ENCODE data around the gene FGF22.
A peak's percentile ranks its signal among the peaks of the same experiment; 100 is the strongest.
"Not testable (repeated sequence)": the region's sequence is repeated elsewhere in the genome, so short reads cannot be mapped to it uniquely, and the experiment has no call there.

FGF22 gene

DNA sequence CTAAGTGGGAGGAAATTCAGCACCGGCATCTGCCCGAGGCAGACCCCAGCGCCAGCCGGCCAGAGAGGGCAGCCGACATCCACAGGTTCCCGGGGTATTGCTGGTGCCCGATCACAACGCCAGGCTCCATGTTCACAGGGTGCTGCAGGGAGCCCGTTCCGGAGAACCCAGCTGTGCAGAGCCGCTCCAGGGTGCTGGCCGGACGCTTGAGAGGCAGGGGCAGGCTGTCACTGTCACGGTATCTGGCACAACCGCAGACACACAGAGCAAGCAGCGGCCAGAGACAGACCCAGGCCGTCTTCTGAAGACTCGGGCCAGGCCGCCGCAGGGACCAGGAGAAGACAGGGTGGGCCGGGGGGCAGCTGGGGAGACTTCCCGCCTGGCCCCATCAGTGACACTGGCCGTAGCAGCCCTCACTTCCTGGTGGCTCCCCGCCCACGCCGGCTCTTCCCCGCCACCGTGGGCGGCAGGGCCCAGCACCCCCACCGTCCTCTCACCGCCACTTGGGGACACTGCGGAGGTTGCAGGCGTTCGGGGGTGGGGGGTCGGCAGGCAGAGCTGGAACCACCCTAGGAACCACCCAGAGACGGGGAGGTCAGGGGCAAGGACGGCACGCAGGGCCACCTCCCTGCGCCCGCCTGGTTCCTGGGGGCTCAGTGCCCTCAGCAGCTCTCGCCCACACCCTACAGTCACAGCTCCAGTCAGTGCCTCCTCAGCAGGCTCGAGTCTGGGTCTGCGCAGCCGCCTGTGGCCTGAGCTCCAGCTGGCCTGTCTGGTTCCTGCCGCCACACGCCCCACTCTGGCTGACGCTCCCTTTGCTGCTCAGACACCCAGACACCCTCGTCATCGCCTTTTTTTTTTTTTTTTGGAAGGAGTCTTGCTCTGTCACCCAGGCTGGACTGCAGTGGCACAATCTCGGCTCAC is 19.5 kb downstream of the FGF22 start:
- peak; percentile 38 for DNase-seq (ENCODE audit: low read depth, low spot score)

DNA sequence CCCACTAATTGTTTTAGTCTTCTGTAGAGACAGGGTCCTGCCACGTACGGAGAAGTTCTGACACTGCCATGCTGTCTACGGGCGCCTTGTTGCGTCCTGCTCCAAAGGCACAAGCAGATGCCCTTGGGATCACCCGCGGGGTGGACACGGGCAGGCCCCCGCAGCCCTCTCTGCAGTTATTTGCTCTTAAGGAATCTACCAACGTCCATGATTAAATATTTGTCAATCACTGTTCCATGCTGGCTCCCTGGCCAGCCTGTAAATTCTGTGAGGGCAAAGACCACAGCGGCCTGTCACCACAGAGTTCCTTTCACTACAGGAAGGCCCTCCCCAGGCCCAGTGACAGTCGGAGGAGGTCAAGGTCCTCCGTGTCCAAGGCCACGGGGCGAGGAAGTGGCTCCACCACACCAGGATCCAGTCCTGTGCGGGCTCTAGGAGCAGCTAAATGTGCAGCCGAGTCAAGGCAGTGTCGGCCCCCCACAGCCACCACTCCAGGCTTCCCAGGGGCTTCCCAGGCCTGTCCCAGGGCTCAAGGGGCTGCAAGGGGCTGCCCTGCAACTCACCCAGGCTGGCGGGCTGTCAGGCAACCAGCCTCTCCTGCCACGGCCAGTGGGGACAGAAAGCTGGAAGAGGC is 21.2 kb downstream of the FGF22 start:
- no peak for DNase-seq (ENCODE audit: low read depth, low spot score)

GRCh38 chr19:661427-662196 is 21.9 kb downstream of the FGF22 start:
- peak; percentile 42 for DNase-seq (ENCODE audit: low read depth, low spot score)

- peak; percentile 60 for DNase-seq (ENCODE audit: low read depth, low spot score)
These were observed 22.7 kb downstream of the FGF22 start for GRCh38 chr19:662207-662961.

DNA sequence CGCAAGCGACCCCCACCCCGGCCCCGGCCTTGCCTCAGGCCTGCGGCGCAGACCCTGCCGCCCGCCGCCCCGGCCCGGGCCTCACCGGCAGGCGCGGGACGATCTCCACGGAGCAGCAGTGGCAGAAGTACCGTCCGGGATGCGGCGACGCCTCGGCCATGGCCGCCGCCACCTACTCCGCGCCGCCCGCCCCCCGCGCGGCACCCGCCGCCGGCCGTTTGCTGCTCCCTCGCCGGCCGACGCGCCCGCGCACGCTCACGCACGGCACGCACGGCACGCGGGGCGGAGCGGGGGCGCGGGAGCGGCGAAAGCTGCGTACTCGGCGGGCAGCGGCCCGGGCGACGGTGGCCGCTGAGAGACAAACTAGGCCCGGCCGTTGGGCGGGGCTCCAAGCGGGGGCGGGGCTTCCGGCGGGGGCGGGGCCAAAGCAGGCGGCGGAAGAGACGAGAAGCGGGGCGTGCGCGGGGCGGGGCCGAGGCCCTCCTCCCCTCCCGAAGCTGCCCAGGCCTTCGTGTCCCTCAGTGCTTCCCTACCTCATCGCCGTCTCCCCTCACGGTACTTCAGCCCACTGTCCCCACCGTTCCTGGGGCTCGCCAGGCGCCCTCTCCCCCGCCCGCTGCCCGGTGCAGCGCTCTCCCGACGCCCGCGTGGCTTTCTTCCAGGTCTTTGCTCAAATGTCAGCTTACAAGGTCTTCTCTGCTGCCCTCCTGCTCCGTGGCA is 23.4 kb downstream of the FGF22 start, which contains the start of gene RNF126:
Gene RNF126 (minus strand): TSS at position 253 of the 720 bp plus-strand sequence. CDS start 93 bp downstream, at position 160.
- peak; percentile 96 for DNase-seq (ENCODE audit: low read depth, low spot score)

DNA sequence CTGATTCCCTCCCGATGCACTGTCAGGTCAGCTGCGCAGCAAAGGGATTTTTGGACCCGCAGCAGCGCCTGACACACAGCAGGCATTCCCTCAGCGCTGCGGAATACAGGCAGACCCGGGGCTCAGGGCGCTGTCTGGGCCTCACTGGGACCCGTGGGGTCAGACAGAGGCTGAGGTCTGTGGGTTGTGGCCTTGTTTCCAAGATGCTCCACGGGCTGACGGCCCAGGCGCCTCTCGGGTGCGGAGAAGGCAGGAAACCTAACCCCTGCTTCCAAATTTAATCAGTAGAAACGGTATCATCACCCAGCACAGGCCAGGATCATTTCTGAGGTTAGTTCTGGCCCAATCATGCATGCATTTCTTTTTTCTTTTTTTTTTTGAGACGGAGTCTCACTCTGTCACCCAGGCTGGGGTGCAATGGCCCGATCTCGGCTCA is 24.0 kb downstream of the FGF22 start:
- DNase-seq (ENCODE audit: low read depth, low spot score), result no peak

- DNase-seq (ENCODE audit: low read depth, low spot score), result peak; percentile 93
These were observed 25.3 kb downstream of the FGF22 start for GRCh38 chr19:664913-665443.

DNA sequence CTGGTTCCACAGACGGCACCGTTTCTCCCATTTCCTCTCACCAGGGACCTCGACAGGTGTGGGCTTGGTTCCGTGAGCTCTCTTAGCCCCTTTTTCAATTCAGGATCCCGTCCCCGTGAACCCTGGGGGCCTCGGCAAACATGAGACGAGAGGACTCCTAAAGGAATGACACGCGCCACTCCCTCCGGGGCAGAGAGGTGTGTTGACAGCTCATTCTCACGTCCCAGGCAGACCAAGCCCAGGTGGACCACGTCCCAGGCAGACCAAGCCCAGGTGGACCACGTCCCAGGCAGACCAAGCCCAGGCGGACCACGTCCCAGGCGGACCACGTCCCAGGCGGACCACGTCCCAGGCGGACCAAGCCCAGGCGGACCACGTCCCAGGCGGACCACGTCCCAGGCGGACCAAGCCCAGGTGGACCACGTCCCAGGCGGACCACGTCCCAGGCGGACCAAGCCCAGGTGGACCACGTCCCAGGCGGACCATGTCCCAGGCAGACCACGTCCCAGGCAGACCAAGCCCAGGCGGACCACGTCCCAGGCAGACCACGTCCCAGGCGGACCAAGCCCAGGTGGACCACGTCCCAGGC is 27.4 kb downstream of the FGF22 start:
- not testable (repeated sequence) for DNase-seq (ENCODE audit: low read depth, low spot score)

GRCh38 chr19:668675-669434 is 29.2 kb downstream of the FGF22 start:
- peak; percentile 20 for DNase-seq (ENCODE audit: low read depth, low spot score)

GRCh38 chr19:670609-671075 is 31.0 kb downstream of the FGF22 start:
- no peak for DNase-seq (ENCODE audit: low read depth, low spot score)

- no peak for DNase-seq (ENCODE audit: low read depth, low spot score)
These were observed 34.8 kb downstream of the FGF22 start for GRCh38 chr19:674282-675151.

GRCh38 chr19:676007-676338 is 36.3 kb downstream of the FGF22 start:
- no peak for DNase-seq (ENCODE audit: low read depth, low spot score)

- DNase-seq (ENCODE audit: low read depth, low spot score), result peak; percentile 69
These were observed 36.8 kb downstream of the FGF22 start, which contains the start of gene FSTL3 for GRCh38 chr19:676339-677105. FSTL3 (plus strand) TSS chr19:676392; CDS start chr19:676424, 32 bp downstream.

- peak; percentile 95 for DNase-seq (ENCODE audit: low read depth, low spot score)
These were observed 37.5 kb downstream of the FGF22 start for GRCh38 chr19:677201-677600.

DNA sequence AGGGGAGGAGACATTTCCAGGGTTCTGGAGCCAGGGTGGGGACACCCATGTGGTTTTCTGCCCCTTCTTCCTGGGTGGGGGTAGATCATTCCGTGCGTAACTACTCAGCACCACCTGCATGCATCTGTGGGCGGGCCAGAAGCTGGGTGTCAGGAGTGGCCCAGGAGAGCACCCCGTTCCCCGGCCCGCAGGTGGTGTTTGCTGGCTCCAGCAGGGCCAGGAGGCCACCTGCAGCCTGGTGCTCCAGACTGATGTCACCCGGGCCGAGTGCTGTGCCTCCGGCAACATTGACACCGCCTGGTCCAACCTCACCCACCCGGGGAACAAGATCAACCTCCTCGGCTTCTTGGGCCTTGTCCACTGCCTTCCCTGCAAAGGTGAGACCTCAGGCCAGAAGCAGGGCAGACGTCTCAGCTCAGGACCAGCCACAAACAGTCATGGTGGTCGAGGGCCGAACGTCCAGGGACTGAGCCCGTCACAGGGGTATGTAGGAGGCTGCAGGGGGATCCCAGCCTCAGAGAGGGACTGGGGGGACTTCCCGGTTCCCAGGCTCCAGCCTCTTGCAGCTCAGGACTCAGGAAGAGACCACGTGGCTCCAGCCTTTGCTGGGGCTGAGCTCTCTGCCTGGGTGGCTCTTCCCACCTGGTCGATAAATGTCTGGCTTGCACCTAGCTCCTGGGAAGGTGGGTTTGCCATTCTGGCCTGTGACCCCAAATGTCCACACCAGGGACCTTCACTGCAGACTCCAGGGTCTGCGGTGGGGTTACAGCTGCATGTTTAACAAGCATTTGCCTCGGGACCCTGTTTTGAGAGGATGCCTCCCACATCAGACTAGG is 38.1 kb downstream of the FGF22 start:
- DNase-seq (ENCODE audit: low read depth, low spot score), result peak; percentile 41

- no peak for DNase-seq (ENCODE audit: low read depth, low spot score)
These were observed 39.2 kb downstream of the FGF22 start for GRCh38 chr19:678791-679388.
